PC-3 (cell line): ENCODE data around the gene NELFB. TPM values are rescaled to one million over a fixed set of nuclear protein-coding genes. Genes with fewer than 3 reads are reported as not detected.
A peak's percentile ranks its signal among the peaks of the same experiment; 100 is the strongest.

Experiments used
- ATAC-seq: fragments of 200-7000 bp; cut with Tn5 transposase; 2 replicates; pipeline ENCODE4 v1.9.1; 2020; ENCODE audit warnings: mild to moderate bottlenecking, moderate library complexity
- BruUV-seq: library from RNA; stranded (reverse); fragments of 400-500 nt; replicated peaks from 2 replicates; lab custom pipeline; 2021; lab: Mats Ljungman, UMichigan
- CTCF ChIA-PET: fragments of 300-600 bp; sonication (Branson Sonifier 250); formaldehyde crosslinking; loops from one replicate; lab custom pipeline; 2022; ENCODE audit warnings: antibody characterized with exemption; lab: Charles Lee
- POLR2A ChIA-PET: fragments of 300-600 bp; sonication (Branson Sonifier 250); formaldehyde crosslinking; loops from one replicate; lab custom pipeline; 2022; ENCODE audit warnings: antibody characterized with exemption; ENCODE audit not compliant: unreplicated experiment; lab: Charles Lee
- DNase-seq: peaks from one replicate; pipeline ENCODE4 v3.0.0-alpha.2; 2015
- H2AFZ ChIP-seq: fragments of 300-600 bp; sonication (generic); 2 replicates; pipeline ENCODE4 v1.6.0; 2016; ENCODE audit warnings: antibody characterized with exemption, low read length
- H3F3A ChIP-seq: fragments of 300-600 bp; sonication (generic); one replicate; pipeline ENCODE4 v1.6.0; 2017; ENCODE audit warnings: antibody characterized with exemption, low read length, control low read depth, mild to moderate bottlenecking; ENCODE audit not compliant: unreplicated experiment
- H3K27ac ChIP-seq: fragments of 300-600 bp; sonication (generic); 2 replicates; pipeline ENCODE4 v1.5.1; 2016; ENCODE audit warnings: mild to moderate bottlenecking, low read length
- H3K27me3 ChIP-seq: fragments of 300-600 bp; sonication (generic); 2 replicates; pipeline ENCODE4 v1.6.1; 2016; ENCODE audit warnings: low read length, mixed read lengths
- H3K36me3 ChIP-seq: fragments of 300-600 bp; sonication (generic); 2 replicates; pipeline ENCODE4 v1.6.1; 2016; ENCODE audit warnings: low read depth, mixed run types, low read length, mixed read lengths
- H3K4me1 ChIP-seq: fragments of 300-600 bp; sonication (generic); 2 replicates; pipeline ENCODE4 v1.5.1; 2016; ENCODE audit warnings: low read length; ENCODE audit not compliant: insufficient read depth
- H3K4me2 ChIP-seq: fragments of 300-600 bp; sonication (generic); 2 replicates; pipeline ENCODE4 v1.6.0; 2016; ENCODE audit warnings: low read length
- H3K4me3 ChIP-seq: fragments of 300-600 bp; sonication (generic); 2 replicates; pipeline ENCODE4 v1.5.1; 2016; ENCODE audit warnings: mild to moderate bottlenecking, low read length, mixed read lengths
- H3K79me2 ChIP-seq: fragments of 300-600 bp; sonication (generic); 2 replicates; pipeline ENCODE4 v1.6.1; 2017; ENCODE audit warnings: low read length, mixed read lengths
- H3K9ac ChIP-seq: fragments of 300-600 bp; sonication (generic); 2 replicates; pipeline ENCODE4 v1.6.0; 2016; ENCODE audit warnings: mild to moderate bottlenecking, low read length
- H3K9me2 ChIP-seq: fragments of 300-600 bp; sonication (generic); replicated peaks from 2 replicates; pipeline ENCODE4 v1.6.1; 2016; ENCODE audit warnings: mixed run types, low read length, mixed read lengths
- H3K9me3 ChIP-seq: fragments of 300-600 bp; sonication (generic); 2 replicates; pipeline ENCODE4 v1.6.1; 2016; ENCODE audit warnings: low read length, mixed read lengths
- H4K20me1 ChIP-seq: fragments of 300-600 bp; sonication (generic); 2 replicates; pipeline ENCODE4 v1.6.1; 2016; ENCODE audit warnings: low read length, mixed read lengths
- CTCF ChIP-seq: fragments of 300-600 bp; sonication (generic); conservative IDR thresholded peaks from 2 replicates; pipeline ENCODE4 v1.5.1; 2017; ENCODE audit warnings: antibody characterized with exemption, low read depth, mild to moderate bottlenecking, low read length
- EZH2 ChIP-seq: fragments of 300-600 bp; sonication (generic); IDR thresholded peaks from one replicate; pipeline ENCODE4 v1.6.1; 2017; ENCODE audit warnings: antibody characterized with exemption, mild to moderate bottlenecking, low read length; ENCODE audit not compliant: unreplicated experiment
- EZH2phosphoT487 ChIP-seq: fragments of 300-600 bp; sonication (generic); IDR thresholded peaks from 2 replicates; pipeline ENCODE4 v1.6.1; 2018; ENCODE audit warnings: mild to moderate bottlenecking, antibody characterized with exemption, low read length, borderline replicate concordance
- intact Hi-C: fragments of 100-400 bp; cut with micrococcal nuclease; formaldehyde crosslinking; loops from 2 replicates; pipeline ENCODE4 v1.9.0; 2023
- total RNA-seq: library from RNA; depleted of rRNA; stranded (reverse); fragments of >200 nt; gene quantifications from 2 replicates; pipeline ENCODE4 v1.2.3, GENCODE V29; 2014

NELFB gene
- total RNA-seq, 1 experiment from 2014 or later: 50.7 TPM

DNA sequence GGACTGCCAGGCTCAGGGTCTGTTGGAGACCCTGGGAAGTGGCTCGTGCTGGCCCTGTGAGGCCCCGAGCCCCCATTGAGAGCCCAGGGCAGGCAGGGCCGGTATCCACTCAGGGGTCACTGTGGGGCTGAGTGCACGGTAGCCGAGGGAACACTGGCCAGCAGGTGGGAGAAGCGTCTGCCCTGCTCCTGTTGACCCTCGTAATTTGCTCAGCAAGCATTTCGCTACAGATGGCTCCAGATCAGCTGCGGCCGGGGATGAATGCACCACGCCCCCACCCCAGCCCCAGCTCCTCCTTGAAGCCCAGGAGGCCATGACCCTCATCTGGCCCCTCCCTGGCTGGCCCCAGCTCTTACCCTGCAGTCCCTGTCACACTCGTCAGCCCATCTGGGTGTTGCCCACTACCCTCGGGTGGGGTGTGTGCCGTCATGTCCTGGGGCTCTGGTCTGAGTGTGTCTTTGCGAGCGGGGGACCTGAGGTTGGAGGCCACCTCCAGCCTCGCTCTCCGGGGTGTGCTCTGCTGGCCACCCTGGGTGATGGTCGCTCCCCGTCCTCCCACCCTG lies 53.0 kb downstream of the NELFB start:
- Histone ChIP-seq H3K4me2 (no peak overlapping the region), H3K27me3 (no peaks in the 10 kb centered on the region), H3K79me2 (no peaks in the 10 kb centered on the region), H4K20me1 (no peaks in the 10 kb centered on the region), H3K9ac (no peak overlapping the region), H3K4me1 (peaks cover 20% of the 10 kb centered on the region), H3K9me2 (no peaks in the 10 kb centered on the region), H3K9me3 (no peaks in the 10 kb centered on the region), H3K36me3 (no peaks in the 10 kb centered on the region), H2AFZ (no peak overlapping the region), H3F3A (no peaks in the 10 kb centered on the region), H3K27ac (no peak overlapping the region), H3K4me3 (no peak overlapping the region)
- DNase-seq (no peak), ATAC-seq (no peak)
- no peak for TF ChIP-seq EZH2phosphoT487
- no peak for TF ChIP-seq EZH2
- TF ChIP-seq CTCF: no peak
- no TSS peak for BruUV-seq
- intact Hi-C loops: no loop called here
- ChIA-PET POLR2A (no interaction called here), CTCF (no interaction called here)

GRCh38 chr9:137309368-137310188 lies 54.5 kb downstream of the NELFB start:
- no TSS peak for BruUV-seq
- Histone ChIP-seq H3K4me1 (peaks cover 20% of the 10 kb centered on the region), H3K79me2 (no peaks in the 10 kb centered on the region), H3F3A (no peaks in the 10 kb centered on the region), H3K4me2 (no peak overlapping the region), H3K27me3 (no peaks in the 10 kb centered on the region), H2AFZ (no peak overlapping the region), H3K9ac (peak overlapping the region; percentile 94), H3K27ac (peak overlapping the region; percentile 97), H3K36me3 (no peaks in the 10 kb centered on the region), H3K9me3 (no peaks in the 10 kb centered on the region), H4K20me1 (no peaks in the 10 kb centered on the region), H3K4me3 (no peak overlapping the region), H3K9me2 (no peaks in the 10 kb centered on the region)
- TF ChIP-seq CTCF: no peak
- TF ChIP-seq EZH2: no peak
- no peak for TF ChIP-seq EZH2phosphoT487
- ATAC-seq (no peak), DNase-seq (no peak)
- intact Hi-C loops: no loop called here
- ChIA-PET CTCF (no interaction called here), POLR2A (no interaction called here)
